K562 (cell line): ENCODE measurements around the gene PPP1R14C. TPM values are rescaled to one million over a fixed set of nuclear protein-coding genes. Genes with fewer than 3 reads are reported as not detected.

Experiments
- CHD4 ChIP-seq: fragments of 200-600 bp; sonication (generic); IDR thresholded peaks from 3 replicates; pipeline ENCODE4 v1.6.1; 2012; ENCODE audit warnings: low read depth, mild to moderate bottlenecking, mixed read lengths, low read length, inconsistent platforms; ENCODE audit not compliant: insufficient read depth, insufficient replicate concordance, poor library complexity, severe bottlenecking
- IFI16 ChIP-seq: fragments of 250-450 bp; sonication (Bioruptor Pico); IDR thresholded peaks from 2 replicates; pipeline ENCODE4 v2.1.2; 2022; ENCODE audit warnings: mild to moderate bottlenecking, inconsistent platforms
- MEF2A ChIP-seq: IDR thresholded peaks from 2 replicates; pipeline ENCODE4 v1.6.1; 2011; ENCODE audit warnings: low read depth, mild to moderate bottlenecking, low read length, moderate library complexity; ENCODE audit not compliant: control insufficient read depth
- MXI1 ChIP-seq: IDR thresholded peaks from 2 replicates; pipeline ENCODE4 v1.6.1; 2011; ENCODE audit warnings: low read depth, mild to moderate bottlenecking, improper control_type of control experiment, low read length
- POLR2AphosphoS2 ChIP-seq: IDR thresholded peaks from 2 replicates; pipeline ENCODE4 v1.6.1; 2012; ENCODE audit warnings: low read length, improper control_type of control experiment
- POLR2AphosphoS5 ChIP-seq: IDR thresholded peaks from 2 replicates; pipeline ENCODE4 v1.6.1; 2011; ENCODE audit warnings: mild to moderate bottlenecking, low read depth, low read length, moderate library complexity; ENCODE audit not compliant: control insufficient read depth, insufficient read depth
- ZNF586 ChIP-seq: fragments of 450-650 bp; formaldehyde crosslinking; conservative IDR thresholded peaks from 2 replicates; pipeline ENCODE4 v1.4.0; 2020; ENCODE audit warnings: mild to moderate bottlenecking, moderate library complexity
- ZNF75A ChIP-seq: fragments of 450-650 bp; formaldehyde crosslinking; IDR thresholded peaks from 2 replicates; pipeline ENCODE4 v1.4.0; 2020; ENCODE audit warnings: mild to moderate bottlenecking
- polyA plus RNA-seq, 8 experiments: library from polyadenylated mRNA; depleted of rRNA in 4 of 8; stranded (reverse) in 5 of 8; unstranded in 3 of 8; fragments of >200 nt; fragmentation: Nextera tagmentation in 2 of 8; fragmentation: Illumina TruSeq in 1 of 8; extraction: Ambion mirVana in 2 of 8; extraction: Trizol in 1 of 8; gene quantifications; 2 replicates each; pipeline versions ENCODE4 v1.2.1 to v1.2.3, GENCODE V29; 2011 to 2014; ENCODE audit warnings: inconsistent platforms in 1 of 8, missing spikeins in 1 of 8
- total RNA-seq, 7 experiments: library from RNA; depleted of rRNA in 6 of 7; stranded (reverse); fragments of >200 nt in 6 of 7; fragmentation: Illumina TruSeq in 2 of 7; extraction: Trizol in 2 of 7; gene quantifications; 2 replicates each; pipeline versions ENCODE4 v1.2.1 to v1.2.3, GENCODE V29; 2011 to 2021; ENCODE audit warnings: low replicate concordance in 1 of 7
- TF ChIP-seq, protein P1 (sequence below), 2 experiments: fragments of 450-650 bp in 1 of 2; sonication (generic) in 1 of 2; formaldehyde crosslinking in 1 of 2; IDR thresholded peaks; 2 replicates each; pipeline versions ENCODE4 v1.7.1 to v1.9.0; 2016 to 2022; ENCODE audit warnings: inconsistent platforms in 1 of 2, mild to moderate bottlenecking in 1 of 2, missing genetic modification reagents in 1 of 2
- TF ChIP-seq, protein P2 (sequence below): fragments of 450-650 bp; IDR thresholded peaks from 2 replicates; pipeline ENCODE4 v1.6.1; 2016; ENCODE audit warnings: antibody characterized with exemption
- TF ChIP-seq, protein P3 (sequence below): fragments of 450-650 bp; IDR thresholded peaks from 2 replicates; pipeline ENCODE4 v1.6.1; 2017; ENCODE audit warnings: antibody characterized with exemption
- TF ChIP-seq, protein P4 (sequence below): fragments of 450-650 bp; formaldehyde crosslinking; IDR thresholded peaks from 2 replicates; pipeline ENCODE4 v1.4.0; 2022; ENCODE audit warnings: missing genetic modification characterization

PPP1R14C gene
- total and polyA plus RNA-seq, 9 of the 15 experiments (the other 6 are each of a cell fraction or from before 2014, with no cell fraction given): 4.5 to 16.6 (median 11.9) TPM

DNA sequence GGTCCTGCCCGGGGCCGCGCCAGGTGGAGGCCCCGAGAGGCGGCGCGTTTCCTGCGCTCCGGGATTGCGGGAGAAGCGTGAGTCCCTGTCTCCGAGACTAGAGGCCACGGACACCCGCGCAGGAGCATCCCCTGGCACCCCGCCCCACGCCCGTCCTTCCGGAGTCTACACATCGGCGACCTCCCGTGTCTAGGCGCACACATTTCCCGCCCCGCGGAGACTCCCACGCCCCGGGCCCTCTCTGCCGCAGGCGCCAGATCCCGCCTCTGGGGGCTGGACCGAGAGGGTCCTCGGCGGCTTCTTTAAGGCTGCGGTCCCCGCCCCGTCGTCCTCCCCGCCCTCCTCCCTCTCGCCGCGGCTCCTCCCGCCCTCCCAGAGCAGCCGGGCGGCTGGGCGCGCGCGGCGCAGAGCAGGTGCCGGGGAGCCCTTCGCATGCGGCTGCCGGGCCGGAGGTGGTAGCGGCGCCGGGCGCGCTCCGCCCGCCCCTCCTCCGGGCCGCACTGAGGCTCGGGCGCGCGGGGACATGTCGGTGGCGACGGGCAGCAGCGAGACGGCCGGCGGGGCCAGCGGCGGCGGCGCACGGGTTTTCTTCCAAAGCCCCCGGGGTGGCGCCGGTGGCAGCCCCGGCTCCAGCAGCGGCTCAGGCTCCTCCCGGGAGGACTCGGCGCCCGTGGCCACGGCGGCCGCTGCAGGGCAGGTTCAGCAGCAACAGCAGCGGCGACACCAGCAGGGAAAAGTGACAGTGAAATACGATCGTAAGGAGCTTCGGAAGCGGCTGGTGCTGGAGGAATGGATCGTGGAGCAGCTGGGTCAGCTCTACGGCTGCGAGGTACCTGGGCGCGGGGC, at the start of gene PPP1R14C (continued):
- TF ChIP-seq, protein P1, sequence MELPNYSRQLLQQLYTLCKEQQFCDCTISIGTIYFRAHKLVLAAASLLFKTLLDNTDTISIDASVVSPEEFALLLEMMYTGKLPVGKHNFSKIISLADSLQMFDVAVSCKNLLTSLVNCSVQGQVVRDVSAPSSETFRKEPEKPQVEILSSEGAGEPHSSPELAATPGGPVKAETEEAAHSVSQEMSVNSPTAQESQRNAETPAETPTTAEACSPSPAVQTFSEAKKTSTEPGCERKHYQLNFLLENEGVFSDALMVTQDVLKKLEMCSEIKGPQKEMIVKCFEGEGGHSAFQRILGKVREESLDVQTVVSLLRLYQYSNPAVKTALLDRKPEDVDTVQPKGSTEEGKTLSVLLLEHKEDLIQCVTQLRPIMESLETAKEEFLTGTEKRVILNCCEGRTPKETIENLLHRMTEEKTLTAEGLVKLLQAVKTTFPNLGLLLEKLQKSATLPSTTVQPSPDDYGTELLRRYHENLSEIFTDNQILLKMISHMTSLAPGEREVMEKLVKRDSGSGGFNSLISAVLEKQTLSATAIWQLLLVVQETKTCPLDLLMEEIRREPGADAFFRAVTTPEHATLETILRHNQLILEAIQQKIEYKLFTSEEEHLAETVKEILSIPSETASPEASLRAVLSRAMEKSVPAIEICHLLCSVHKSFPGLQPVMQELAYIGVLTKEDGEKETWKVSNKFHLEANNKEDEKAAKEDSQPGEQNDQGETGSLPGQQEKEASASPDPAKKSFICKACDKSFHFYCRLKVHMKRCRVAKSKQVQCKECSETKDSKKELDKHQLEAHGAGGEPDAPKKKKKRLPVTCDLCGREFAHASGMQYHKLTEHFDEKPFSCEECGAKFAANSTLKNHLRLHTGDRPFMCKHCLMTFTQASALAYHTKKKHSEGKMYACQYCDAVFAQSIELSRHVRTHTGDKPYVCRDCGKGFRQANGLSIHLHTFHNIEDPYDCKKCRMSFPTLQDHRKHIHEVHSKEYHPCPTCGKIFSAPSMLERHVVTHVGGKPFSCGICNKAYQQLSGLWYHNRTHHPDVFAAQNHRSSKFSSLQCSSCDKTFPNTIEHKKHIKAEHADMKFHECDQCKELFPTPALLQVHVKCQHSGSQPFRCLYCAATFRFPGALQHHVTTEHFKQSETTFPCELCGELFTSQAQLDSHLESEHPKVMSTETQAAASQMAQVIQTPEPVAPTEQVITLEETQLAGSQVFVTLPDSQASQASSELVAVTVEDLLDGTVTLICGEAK (IDR thresholded peaks at IDR 0.05): no peak
- TF ChIP-seq, protein P1 (CRISPR knock-in tag; IDR thresholded peaks at IDR 0.05): no peak
- TF ChIP-seq, protein P2, sequence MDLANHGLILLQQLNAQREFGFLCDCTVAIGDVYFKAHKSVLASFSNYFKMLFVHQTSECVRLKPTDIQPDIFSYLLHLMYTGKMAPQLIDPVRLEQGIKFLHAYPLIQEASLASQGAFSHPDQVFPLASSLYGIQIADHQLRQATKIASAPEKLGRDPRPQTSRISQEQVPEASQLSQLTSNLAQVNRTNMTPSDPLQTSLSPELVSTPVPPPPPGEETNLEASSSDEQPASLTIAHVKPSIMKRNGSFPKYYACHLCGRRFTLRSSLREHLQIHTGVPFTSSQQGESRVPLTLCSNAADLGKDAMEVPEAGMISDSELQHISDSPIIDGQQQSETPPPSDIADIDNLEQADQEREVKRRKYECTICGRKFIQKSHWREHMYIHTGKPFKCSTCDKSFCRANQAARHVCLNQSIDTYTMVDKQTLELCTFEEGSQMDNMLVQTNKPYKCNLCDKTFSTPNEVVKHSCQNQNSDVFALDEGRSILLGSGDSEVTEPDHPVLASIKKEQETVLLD: no peak
- no peak for TF ChIP-seq POLR2AphosphoS2
- no peak for TF ChIP-seq ZNF586 (CRISPR knock-in tag)
- no peak for TF ChIP-seq CHD4
- TF ChIP-seq, protein P3, sequence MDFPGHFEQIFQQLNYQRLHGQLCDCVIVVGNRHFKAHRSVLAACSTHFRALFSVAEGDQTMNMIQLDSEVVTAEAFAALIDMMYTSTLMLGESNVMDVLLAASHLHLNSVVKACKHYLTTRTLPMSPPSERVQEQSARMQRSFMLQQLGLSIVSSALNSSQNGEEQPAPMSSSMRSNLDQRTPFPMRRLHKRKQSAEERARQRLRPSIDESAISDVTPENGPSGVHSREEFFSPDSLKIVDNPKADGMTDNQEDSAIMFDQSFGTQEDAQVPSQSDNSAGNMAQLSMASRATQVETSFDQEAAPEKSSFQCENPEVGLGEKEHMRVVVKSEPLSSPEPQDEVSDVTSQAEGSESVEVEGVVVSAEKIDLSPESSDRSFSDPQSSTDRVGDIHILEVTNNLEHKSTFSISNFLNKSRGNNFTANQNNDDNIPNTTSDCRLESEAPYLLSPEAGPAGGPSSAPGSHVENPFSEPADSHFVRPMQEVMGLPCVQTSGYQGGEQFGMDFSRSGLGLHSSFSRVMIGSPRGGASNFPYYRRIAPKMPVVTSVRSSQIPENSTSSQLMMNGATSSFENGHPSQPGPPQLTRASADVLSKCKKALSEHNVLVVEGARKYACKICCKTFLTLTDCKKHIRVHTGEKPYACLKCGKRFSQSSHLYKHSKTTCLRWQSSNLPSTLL: no peak
- TF ChIP-seq IFI16: no peak
- TF ChIP-seq MXI1: no peak
- TF ChIP-seq POLR2AphosphoS5: no peak
- TF ChIP-seq MEF2A: no peak
- TF ChIP-seq, protein P4, sequence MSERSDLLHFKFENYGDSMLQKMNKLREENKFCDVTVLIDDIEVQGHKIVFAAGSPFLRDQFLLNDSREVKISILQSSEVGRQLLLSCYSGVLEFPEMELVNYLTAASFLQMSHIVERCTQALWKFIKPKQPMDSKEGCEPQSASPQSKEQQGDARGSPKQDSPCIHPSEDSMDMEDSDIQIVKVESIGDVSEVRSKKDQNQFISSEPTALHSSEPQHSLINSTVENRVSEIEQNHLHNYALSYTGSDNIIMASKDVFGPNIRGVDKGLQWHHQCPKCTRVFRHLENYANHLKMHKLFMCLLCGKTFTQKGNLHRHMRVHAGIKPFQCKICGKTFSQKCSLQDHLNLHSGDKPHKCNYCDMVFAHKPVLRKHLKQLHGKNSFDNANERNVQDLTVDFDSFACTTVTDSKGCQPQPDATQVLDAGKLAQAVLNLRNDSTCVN (CRISPR knock-in tag): no peak
- no peak for TF ChIP-seq ZNF75A (CRISPR knock-in tag)
